ELR (cell line): ENCODE data around the gene HOXD8.

Experiments
- DNase-seq: peaks from one replicate; pipeline ENCODE4 v3.0.0-alpha.2; 2015; ENCODE audit warnings: low read depth

HOXD8 gene

GRCh38 chr2:176159663-176160250 is 30.3 kb downstream of the HOXD8 start:
- DNase-seq, result no peak

DNA sequence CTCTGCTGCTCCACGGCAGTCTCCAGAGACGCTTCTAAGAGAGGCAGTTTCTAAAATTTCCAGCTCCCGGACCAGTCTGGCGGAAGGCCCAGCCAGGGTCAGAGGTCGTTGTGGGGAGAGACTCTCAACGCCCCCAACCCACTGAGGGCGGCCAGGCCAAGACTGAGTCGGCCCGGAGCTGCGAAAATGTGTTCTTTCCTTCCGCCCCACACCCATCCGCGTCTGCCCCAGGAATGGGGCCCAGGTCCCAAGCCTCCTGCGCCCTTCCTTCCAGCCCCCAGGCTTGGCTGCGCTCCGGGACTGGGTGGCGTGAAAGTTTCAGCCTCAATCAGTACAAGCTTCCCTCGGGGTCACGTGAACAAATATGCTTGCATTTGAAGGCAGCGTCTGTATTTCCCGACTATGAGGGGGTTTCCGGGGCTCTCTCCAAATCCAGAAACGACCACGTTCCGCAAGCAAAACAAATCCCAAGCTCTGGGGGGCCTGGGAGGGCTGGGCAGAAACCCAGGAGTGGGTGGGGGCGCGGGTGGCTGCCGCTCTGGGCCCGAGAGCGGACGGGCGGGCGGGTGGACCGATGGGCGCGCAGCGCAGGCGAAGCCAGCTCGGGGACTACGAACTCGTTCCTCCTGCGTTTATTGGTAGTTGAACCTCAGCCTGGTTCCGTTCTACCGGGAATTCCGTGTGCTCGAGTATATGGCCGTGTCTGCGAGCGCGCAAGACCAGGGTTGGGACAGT is 30.9 kb downstream of the HOXD8 start:
- DNase-seq, result no peak

- no peak for DNase-seq
Observed at GRCh38 chr2:176160986-176161824, 31.7 kb downstream of the HOXD8 start.

GRCh38 chr2:176161825-176162626 is 32.5 kb downstream of the HOXD8 start:
- DNase-seq, result peak; percentile 55

DNA sequence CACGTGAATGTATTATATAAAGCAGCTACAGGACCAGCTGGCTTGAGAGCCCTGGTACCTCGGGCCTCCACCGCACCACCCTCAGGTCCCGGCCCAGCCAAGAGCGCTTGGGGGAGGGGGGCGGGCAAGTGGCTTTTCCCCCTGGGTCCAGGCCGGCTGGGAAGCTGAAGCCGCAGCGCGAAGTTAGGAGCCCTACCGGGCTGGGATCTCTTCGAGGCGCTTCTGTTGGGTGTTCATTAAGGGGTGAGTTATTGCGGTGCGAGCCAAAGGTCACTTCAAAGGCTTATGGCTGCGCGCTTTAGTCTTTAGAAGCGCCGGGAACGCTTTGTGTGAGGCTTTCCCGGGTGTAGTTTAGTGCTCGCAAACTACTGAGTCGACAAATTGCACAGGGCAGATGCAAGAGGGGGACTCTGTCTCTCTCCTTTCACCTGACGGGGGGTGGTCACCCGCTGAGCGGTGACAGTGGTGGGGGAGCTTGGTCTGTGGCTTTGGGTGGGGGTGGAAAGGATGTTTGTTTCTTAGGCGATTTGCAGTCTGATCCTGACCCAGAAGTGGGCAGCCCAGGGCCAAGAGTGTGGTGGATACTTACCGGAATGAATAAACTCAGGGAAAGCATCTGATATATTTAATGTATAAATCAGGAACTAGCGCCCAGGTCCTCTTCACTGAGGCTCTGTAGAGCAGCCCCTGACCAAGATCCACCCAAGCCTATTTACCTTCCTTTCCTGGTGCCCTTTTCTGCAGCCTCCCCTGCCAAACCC is 33.6 kb downstream of the HOXD8 start:
- DNase-seq, result no peak

DNA sequence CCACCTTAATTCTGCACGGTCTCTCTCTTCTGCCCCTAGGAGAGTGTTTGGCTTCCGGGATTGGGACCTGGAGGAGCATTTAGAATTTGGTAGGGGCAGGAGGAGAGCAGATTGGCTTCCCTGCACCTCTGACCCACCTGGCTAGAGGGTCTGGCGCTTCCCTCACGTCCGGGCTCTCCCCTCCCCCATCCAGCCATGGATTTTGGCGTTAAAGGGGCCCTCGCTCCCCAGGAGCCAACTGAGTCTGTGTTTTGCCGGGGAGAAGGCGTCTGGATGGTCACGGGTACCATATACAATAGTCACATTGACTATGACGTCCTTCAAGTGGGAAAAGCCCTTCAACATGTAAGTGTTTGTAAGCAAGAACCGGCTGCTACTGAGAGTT is 34.2 kb downstream of the HOXD8 start:
- DNase-seq, result no peak

DNA sequence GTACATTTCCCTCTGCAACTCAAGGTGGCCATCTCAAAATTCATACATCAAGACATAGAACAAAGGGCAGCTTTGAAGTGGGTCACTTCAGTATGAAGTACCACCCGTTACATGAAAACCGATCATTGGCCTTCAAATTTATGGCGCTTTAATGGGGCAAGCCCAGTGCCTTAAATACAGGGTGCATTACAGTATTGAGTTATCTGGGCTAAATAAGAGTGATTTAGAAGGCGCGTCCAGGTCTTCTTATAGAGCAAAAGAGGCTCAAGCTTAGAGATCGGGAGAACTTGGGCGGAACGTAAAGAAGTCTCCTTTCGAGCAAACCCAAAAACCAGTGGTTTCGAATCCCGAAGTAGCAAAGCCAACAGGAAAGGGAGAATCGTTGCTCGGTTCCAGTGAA is 34.7 kb downstream of the HOXD8 start:
- no peak for DNase-seq

GRCh38 chr2:176164611-176165369 is 35.3 kb downstream of the HOXD8 start:
- no peak for DNase-seq

DNA sequence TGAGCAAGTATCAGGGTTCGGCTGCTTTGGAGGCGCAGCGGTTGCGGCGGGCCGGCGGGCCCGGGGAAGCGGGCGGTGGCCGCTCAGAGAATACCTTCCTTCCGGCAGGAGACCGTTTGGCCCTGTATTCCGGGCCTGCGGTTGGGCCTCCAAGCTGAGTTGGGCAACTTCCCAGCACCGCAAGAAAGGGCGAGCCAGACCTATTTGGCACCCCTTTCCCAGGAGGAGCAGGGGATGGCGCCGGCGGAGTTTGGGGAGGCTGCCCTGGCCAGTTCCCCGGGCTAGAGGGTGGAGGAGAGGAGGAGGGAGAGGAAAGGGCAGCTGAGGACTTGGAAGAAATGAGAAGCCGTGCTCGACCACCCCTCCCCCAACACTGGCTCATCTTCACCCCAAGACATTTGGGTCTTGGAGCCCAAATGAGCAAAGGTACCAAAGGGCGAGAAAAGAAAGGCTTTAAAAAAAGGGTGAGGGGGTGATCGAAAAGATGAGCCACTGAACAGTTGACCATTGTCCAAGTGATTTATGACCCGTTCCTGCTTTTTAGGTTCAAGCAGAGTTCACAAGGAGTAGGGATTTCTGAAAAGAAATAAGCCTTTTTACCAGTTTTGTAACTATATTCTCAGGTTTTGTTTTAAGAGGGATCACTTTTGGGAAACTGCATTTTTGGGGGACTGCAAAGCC is 36.0 kb downstream of the HOXD8 start:
- no peak for DNase-seq

- no peak for DNase-seq
Observed at GRCh38 chr2:176166272-176166671, 36.8 kb downstream of the HOXD8 start.

DNA sequence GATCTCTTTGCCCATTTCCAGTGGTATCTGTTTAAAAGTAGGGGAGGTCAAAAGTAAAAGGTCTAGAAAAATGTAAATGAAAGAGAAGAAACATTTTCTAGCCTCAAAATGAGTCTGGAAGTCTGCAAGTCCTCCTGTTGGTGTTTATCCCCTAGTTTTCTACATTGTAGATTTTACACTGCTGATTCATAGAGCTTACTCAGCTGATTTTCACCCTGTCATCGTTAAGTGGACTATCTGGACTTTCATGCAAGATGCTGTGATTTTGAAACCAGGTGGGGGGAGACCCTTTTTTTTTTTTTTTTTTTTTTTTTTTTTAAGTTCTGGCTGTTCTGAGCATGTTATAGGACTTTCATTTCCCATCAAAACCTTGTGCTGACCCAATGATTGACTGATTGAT is 37.9 kb downstream of the HOXD8 start:
- no peak for DNase-seq

DNA sequence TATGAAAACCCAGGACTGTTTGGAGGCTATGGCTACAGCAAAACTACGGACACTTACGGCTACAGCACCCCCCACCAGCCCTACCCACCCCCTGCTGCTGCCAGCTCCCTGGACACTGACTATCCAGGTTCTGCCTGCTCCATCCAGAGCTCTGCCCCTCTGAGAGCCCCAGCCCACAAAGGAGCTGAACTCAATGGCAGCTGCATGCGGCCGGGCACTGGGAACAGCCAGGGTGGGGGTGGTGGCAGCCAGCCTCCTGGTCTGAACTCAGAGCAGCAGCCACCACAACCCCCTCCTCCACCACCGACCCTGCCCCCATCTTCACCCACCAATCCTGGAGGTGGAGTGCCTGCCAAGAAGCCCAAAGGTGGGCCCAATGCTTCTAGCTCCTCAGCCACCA is 39.7 kb downstream of the HOXD8 start:
- DNase-seq, result no peak

GRCh38 chr2:176169711-176170110 is 40.2 kb downstream of the HOXD8 start:
- no peak for DNase-seq

- DNase-seq, result no peak
Observed at GRCh38 chr2:176170602-176171305, 41.2 kb downstream of the HOXD8 start.

- no peak for DNase-seq
Observed at GRCh38 chr2:176171351-176172006, 42.0 kb downstream of the HOXD8 start.

DNA sequence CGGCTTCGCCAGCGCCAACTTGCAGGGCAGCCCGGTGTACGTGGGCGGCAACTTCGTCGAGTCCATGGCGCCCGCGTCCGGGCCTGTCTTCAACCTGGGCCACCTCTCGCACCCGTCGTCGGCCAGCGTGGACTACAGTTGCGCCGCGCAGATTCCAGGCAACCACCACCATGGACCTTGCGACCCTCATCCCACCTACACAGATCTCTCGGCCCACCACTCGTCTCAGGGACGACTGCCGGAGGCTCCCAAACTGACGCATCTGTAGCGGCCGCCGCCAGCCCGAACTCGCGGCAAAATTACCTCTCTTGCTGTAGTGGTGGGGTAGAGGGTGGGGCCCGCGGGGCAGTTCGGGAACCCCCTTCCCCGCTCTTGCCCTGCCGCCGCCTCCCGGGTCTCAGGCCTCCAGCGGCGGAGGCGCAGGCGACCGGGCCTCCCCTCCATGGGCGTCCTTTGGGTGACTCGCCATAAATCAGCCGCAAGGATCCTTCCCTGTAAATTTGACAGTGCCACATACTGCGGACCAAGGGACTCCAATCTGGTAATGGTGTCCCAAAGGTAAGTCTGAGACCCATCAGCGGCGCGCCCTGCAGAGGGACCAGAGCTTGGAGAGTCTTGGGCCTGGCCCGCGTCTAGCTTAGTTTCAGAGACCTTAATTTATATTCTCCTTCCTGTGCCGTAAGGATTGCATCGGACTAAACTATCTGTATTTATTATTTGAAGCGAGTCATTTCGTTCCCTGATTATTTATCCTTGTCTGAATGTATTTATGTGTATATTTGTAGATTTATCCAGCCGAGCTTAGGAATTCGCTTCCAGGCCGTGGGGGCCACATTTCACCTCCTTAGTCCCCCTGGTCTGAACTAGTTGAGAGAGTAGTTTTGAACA is 42.7 kb downstream of the HOXD8 start:
- DNase-seq, result no peak

- no peak for DNase-seq
Observed at GRCh38 chr2:176172895-176173566, 43.5 kb downstream of the HOXD8 start.
